ENCODE results near the gene MISP3.
"Not testable (repeated sequence)": the region's sequence is repeated elsewhere in the genome, so short reads cannot be mapped to it uniquely, and the experiment has no call there.

MISP3 gene

DNA sequence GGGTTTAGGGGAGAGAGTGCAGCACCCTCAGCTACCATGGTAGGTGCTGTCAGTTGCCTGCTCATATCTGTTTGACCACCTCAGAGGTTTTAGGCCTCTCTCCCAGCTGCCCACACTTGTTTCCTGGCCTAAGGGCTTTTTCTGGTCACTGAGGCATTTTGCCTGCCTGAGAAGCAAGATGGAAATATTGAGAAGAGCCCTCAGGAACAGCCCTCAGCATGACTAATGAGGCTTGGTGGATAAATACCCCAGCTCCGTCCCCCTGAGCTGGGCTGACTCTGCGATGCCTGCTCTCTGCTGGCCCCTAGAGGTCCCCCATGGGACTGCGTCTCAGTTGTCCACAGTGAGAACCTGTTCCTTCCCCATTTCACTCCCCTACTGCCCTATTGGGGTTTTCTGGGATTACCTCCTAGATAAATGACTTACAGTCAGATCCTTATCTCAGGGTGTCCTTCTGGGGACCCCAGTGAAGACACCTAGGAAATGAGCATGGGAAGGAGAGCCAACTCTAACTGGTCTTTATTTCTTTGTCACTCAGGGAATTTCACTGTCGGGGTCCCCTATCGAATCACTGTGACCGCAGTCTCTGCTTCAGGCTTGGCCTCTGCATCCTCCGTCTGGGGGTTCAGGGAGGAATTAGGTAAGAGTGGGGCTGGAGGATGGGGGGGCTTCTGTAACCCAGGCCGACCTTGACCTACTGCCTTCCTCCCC, 24.0 kb upstream of the MISP3 start:
- no peak overlapping the region for H3K4me3 Mint-ChIP-seq
- H3K27me3 Mint-ChIP-seq: no peaks in the 10 kb centered on the region
- ATAC-seq (peak; percentile 79), DNase-seq (peak; percentile 73 to 76)
- peaks cover 25% of the 10 kb centered on the region for H3K4me1 Mint-ChIP-seq
- peaks cover 0 to 13% of the 10 kb centered on the region in 2 donors for H3K9me3 Mint-ChIP-seq
- no peak overlapping the region for H3K27ac Mint-ChIP-seq

DNA sequence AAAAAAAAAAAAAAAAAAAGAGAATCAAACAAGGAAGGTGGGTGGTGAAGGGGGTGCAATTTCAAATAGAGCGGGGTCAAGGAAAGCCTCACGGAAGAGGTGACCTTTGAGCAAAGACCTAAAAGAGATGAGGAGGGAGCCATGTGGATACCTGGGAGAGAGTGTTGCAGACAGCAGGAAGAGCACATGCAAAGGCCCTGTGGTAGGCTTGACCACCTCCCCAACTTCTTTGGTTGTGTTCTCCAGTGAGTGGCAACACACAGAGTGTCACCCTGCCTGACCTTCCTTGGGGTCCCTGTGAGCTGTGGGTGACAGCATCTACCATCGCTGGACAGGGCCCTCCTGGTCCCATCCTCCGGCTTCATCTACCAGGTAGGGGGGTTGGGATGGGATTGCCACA, 22.1 kb upstream of the MISP3 start:
- peak overlapping the region in 1 of 2 donors; percentile 15 for H3K27ac Mint-ChIP-seq
- H3K4me1 Mint-ChIP-seq: peaks cover 30% of the 10 kb centered on the region
- DNase-seq: no peak
- H3K27me3 Mint-ChIP-seq: no peaks in the 10 kb centered on the region
- H3K9me3 Mint-ChIP-seq: peaks cover 0 to 13% of the 10 kb centered on the region in 2 donors
- no peak for ATAC-seq
- no peak overlapping the region for H3K4me3 Mint-ChIP-seq

DNA sequence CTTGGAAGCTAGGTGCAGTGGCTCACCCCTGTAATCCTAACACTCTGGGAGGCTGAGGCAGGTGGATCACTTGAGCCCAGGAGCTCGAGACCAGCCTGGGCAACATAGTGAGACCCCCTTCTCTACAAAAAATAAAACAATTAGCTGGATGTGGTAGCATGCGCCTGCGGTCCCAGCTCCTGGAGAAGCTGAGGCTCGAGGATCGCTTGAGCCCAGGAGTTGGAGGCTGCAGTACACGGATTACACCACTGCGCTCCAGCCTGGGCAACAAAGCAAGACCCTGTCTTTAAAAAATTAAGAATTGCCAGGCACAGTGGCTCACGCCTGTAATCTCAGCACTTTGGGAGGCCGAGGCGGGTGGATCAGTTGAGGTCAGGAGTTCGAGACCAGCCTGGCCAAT, 21.6 kb upstream of the MISP3 start:
- not testable (repeated sequence) for H3K27ac Mint-ChIP-seq, ATAC-seq, DNase-seq, H3K4me3 Mint-ChIP-seq, H3K27me3 Mint-ChIP-seq
- H3K9me3 Mint-ChIP-seq: peaks cover 0 to 13% of the 10 kb centered on the region in 2 donors
- peaks cover 28% of the 10 kb centered on the region for H3K4me1 Mint-ChIP-seq

DNA sequence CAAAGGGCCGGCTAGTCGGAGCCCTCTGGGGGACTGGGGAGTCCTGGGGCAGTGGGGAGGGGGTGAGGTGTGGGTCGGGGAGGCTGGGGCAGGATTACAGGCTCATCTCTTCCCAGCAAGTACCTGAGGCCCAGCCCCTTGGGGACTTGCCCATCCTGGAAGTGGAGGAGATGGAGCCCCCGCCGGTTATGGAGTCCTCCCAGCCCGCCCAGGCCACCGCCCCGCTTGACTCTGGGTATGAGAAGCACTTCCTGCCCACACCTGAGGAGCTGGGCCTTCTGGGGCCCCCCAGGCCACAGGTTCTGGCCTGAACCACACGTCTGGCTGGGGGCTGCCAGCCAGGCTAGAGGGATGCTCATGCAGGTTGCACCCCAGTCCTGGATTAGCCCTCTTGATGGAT, 20.6 kb upstream of the MISP3 start:
- peaks cover 4% of the 10 kb centered on the region for H3K27me3 Mint-ChIP-seq
- ATAC-seq (no peak), DNase-seq (no peak)
- H3K4me1 Mint-ChIP-seq: peaks cover 21% of the 10 kb centered on the region
- peak overlapping the region in 1 of 2 donors; percentile 79 for H3K27ac Mint-ChIP-seq
- no peak overlapping the region for H3K4me3 Mint-ChIP-seq
- H3K9me3 Mint-ChIP-seq: peaks cover 0 to 13% of the 10 kb centered on the region in 2 donors

DNA sequence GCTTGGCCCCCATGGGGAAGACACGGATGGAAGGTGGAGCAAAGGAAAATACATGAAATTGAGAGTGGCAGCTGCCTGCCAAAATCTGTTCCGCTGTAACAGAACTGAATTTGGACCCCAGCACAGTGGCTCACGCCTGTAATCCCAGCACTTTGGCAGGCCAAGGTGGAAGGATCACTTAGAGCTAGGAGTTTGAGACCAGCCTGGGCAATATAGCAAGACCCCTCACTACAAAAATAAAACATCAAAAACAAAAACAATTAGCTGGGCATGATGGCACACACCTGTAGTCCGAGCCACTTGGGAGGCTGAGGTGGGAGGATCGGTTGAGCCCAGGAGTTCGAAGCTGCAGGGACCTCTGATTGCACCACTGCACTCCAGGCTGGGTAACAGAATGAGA, 20.1 kb upstream of the MISP3 start:
- Mint-ChIP-seq H3K9me3 (peaks cover 0 to 13% of the 10 kb centered on the region in 2 donors), H3K27ac (peak overlapping the region in 1 of 2 donors; percentile 79), H3K27me3 (peaks cover 9% of the 10 kb centered on the region), H3K4me1 (peaks cover 21% of the 10 kb centered on the region), H3K4me3 (no peak overlapping the region)
- DNase-seq (no peak), ATAC-seq (no peak)

DNA sequence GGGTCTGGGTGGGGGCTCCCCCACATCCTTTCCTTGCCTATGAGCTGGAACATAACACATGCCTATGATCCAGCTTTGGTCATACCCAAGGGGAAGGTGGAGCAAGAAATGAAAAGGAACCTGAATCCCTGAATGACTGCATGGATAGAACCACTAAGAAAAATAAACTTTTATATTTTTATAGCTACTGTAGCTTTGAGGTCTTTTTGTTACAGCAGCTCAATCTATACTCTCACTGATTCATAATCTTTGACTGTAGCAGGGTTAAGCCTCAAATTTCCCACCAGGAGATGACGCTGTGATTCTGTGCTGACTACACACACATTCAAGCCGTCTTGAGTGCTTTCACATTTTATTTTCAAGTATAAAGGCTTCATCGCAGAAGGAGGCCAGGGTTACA, 19.6 kb upstream of the MISP3 start:
- no peak for ATAC-seq

DNA sequence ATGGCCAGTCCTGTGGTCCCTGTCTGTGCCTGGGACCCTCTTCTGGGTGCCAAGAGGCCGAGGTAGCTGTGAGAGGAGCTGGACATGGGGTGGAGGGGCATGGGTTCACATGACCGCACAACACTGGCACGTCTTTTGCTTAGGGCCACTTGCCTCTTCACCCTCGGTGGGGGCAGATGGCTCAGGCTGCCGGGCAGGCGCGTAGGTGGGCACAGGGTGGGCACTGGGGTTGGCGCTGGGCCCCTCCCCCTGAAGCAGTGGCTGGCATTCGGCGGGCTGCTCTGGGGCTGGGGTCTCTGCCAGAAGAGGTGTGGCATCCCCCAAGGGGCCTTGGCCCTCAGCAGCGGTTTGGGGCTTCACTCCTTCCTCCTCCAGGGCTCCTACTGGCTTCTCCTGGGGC, 19.1 kb upstream of the MISP3 start:
- H3K27ac Mint-ChIP-seq: no peak overlapping the region
- ATAC-seq (no peak), DNase-seq (no peak)
- H3K27me3 Mint-ChIP-seq: peaks cover 20% of the 10 kb centered on the region
- no peak overlapping the region for H3K4me3 Mint-ChIP-seq
- peaks cover 0 to 8% of the 10 kb centered on the region in 2 donors for H3K9me3 Mint-ChIP-seq
- H3K4me1 Mint-ChIP-seq: peaks cover 29% of the 10 kb centered on the region

More for the DNA sequence above, 19.6 kb upstream of the MISP3 start:
- Mint-ChIP-seq H3K27ac (no peak overlapping the region), H3K4me1 (peaks cover 27% of the 10 kb centered on the region), H3K4me3 (no peak overlapping the region), H3K27me3 (peaks cover 15% of the 10 kb centered on the region), H3K9me3 (peaks cover 0 to 13% of the 10 kb centered on the region in 2 donors)
- no peak for DNase-seq

DNA sequence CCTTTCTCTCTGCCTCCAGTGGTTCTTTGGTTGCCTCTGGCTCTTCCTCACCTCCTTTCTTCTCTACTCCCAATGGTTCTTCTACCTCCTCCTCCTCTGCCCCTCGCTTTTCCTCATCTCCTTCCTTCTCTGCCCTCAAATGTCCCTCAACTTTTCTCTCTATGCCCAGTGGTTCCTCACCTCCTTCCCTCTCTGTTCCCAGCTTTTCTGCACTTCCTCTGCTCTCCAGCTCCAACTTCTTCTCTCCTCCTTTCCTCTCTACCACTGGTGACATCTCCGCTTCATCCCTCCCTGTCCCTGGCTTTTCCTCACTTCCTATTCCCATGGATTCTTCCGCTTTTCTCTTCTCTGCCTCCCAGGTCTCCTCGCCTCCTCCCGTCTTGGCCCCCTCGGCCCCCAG, 18.5 kb upstream of the MISP3 start:
- no peak for DNase-seq
- H3K4me1 Mint-ChIP-seq: peaks cover 32% of the 10 kb centered on the region
- H3K27ac Mint-ChIP-seq: peak overlapping the region in 1 of 2 donors; percentile 2
- H3K9me3 Mint-ChIP-seq: peaks cover 0 to 7% of the 10 kb centered on the region in 2 donors
- no peak overlapping the region for H3K4me3 Mint-ChIP-seq
- peaks cover 26% of the 10 kb centered on the region for H3K27me3 Mint-ChIP-seq
- ATAC-seq: no peak

DNA sequence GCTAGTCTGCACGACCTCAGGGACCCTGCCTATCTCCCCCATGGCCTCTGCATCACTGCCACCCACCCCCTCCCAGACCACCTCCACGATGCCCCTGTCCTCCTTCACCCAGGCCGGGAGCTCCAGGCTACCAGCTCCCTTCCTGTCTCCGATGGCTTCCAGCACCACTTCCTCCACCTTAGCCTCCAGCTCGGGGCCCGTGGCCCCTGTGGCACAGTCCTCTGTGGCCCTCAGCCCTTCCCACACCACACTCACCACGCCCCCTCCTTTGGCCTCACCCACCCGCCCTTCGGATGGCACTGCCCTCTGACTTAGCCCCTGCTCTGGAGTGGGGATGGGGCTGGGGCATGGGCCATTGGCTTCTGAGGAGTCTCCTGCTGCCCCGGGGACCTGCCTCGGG, 17.9 kb upstream of the MISP3 start:
- H3K4me1 Mint-ChIP-seq: peaks cover 38% of the 10 kb centered on the region
- H3K27ac Mint-ChIP-seq: no peak overlapping the region
- DNase-seq (no peak), ATAC-seq (peak; percentile 27)
- H3K27me3 Mint-ChIP-seq: peaks cover 32% of the 10 kb centered on the region
- H3K9me3 Mint-ChIP-seq: peaks cover 0 to 7% of the 10 kb centered on the region in 2 donors
- H3K4me3 Mint-ChIP-seq: no peak overlapping the region

DNA sequence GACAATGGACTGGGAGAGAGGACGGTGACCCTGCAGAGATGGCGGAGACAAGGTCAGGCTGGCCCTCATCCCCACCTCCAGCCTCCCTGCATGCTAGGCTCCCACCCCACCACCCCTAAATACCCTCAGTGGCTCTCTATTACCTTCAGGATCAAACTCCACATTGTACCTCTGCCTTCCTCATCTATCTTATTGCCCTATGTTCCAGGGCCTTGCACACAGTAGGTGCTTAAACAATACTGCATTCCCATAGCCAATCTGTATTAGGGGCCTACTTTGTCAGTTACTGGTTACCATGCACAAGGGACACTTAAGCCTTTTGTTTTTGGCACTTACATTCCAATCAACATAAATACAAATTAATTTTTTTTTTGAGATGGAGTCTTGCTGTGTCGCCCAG, 17.2 kb upstream of the MISP3 start:
- no peak overlapping the region for H3K4me3 Mint-ChIP-seq
- peaks cover 39% of the 10 kb centered on the region for H3K27me3 Mint-ChIP-seq
- peaks cover 0 to 7% of the 10 kb centered on the region in 2 donors for H3K9me3 Mint-ChIP-seq
- ATAC-seq (no peak), DNase-seq (no peak)
- peaks cover 40% of the 10 kb centered on the region for H3K4me1 Mint-ChIP-seq
- no peak overlapping the region for H3K27ac Mint-ChIP-seq

DNA sequence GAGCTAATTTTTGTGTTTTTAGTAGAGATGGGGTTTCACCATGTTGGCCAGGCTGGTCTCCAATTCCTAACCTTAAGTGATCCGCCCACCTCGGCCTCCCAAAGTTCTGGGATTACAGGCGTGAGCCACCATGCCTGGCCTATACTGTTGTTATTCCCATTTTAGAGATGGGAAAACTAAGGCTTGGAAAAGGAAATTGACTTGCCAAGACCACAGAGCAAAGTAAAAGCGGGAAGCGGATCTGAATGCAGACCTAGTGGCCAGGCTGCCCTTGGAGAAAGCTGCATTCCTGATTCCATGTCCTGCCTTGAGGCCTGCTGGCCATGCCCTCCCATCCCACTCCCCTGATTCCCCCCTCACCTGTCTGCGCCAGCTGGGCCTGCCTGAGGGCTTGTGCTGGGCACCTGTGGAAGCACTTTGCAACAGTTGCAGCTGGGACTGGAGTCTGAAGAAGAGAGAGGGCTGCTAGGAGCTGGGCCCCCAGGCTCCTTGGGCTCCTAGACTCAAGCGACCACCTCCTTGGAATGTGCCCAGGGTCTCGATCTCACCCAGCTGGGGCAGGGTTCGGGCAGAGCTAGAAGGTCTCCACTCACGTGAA, 16.4 kb upstream of the MISP3 start:
- Mint-ChIP-seq H3K4me3 (no peak overlapping the region), H3K4me1 (peaks cover 40% of the 10 kb centered on the region), H3K9me3 (peaks cover 0 to 7% of the 10 kb centered on the region in 2 donors), H3K27ac (no peak overlapping the region), H3K27me3 (peaks cover 46% of the 10 kb centered on the region)
- ATAC-seq (no peak), DNase-seq (no peak)

DNA sequence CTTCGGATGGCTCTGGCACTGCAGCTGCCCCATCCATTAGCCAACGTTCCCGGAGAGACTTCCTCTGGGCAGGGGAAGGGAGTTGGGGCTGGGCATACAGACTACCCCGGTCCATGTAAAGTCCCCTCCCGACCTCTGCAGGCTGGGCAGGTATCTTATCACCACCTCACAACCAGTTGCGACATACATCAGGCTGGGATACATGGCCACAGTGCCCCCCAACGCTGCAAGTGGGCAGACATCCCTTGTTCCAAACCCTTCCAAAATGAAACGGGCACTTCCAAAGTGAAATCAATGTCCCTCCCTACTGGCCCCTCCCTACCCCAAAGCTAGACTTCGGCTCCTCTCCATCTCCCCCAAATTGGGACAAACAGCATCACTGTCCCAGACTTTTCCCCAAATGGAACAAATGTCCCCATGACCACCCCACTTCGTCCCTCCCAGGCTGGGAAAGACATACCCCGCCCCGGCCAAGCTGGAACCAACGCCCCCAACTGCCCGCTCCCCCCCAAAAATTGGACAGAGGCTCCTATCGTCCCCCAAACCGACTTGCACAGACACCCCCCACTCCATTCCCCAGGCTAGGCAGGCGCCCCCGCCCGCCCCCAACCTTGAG, 15.7 kb upstream of the MISP3 start:
- peaks cover 53% of the 10 kb centered on the region for H3K27me3 Mint-ChIP-seq
- H3K27ac Mint-ChIP-seq: no peak overlapping the region
- peak overlapping the region; percentile 29 to 31 for H3K4me3 Mint-ChIP-seq
- no peak for ATAC-seq
- DNase-seq: no peak
- peaks cover 0 to 7% of the 10 kb centered on the region in 2 donors for H3K9me3 Mint-ChIP-seq
- peaks cover 36% of the 10 kb centered on the region for H3K4me1 Mint-ChIP-seq

DNA sequence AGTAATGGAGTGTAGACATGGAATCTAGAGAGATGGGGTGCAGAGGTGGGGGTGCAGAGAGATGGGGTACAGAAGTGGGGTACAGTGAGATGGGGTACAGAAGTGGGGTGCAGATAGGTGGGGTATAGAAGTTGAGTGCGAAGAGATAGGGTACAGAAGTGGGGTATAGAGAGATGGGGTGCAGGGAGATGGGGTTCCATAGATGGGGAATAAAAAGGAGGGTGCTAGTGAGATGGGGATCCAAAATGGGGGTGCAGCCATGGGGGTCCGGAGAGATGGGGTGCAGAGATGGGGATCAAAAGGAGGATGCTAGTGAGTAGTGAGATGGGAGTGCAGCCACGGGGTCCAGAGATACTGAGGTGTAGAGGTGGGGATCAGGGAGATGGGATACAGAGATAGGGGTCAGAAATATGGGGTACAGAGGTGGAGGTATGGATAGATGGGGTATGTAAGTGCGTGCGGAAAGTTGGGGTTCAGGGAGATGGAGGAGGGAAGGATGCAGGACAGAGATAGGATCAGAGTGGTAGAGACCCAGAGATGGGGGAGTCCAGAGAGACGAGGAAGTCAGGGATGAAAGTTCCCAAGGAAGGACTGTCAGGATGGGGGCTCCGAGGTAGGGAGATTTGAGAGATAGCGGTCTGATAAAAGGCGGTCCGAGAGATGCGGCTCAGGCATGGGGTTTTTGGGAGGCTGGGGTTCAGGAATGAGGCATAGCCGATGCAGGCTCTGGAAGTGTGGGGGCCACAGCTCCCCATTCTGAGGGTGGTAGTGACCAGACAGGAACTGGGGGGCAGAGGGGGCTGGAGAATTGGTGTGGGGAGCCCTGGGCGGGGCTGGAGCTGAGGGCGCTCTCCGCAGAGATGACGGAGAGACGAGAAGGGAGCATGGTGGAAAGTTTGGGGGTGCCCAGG, 14.1 kb upstream of the MISP3 start:
- H3K27me3 Mint-ChIP-seq: peaks cover 53% of the 10 kb centered on the region
- DNase-seq (no peak), ATAC-seq (peak; percentile 69)
- H3K4me1 Mint-ChIP-seq: peaks cover 29% of the 10 kb centered on the region
- peak overlapping the region; percentile 73 to 80 for H3K4me3 Mint-ChIP-seq
- no peaks in the 10 kb centered on the region for H3K9me3 Mint-ChIP-seq
- H3K27ac Mint-ChIP-seq: no peak overlapping the region

DNA sequence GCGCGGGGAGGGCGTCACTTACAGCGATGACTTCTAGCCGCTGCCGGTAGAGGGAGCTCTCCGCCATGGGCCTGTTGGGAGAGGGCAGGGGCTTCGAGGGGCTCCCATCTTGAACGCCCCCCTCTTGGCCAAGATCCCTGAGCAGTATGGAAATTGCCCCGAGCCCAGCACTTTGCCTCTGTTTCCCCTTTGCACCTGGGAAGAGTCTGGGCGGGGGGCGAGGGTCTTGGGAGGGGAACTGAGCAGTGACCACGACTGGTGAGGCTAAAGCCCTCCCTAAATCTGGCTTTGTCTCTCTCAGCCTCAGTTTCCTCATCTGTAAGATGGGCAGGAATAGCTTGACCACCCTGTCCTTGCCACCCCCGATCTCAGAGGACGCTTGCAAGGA, 13.5 kb upstream of the MISP3 start:
- ATAC-seq: no peak
- Mint-ChIP-seq H3K4me3 (peak overlapping the region; percentile 43 to 73), H3K9me3 (no peaks in the 10 kb centered on the region), H3K27ac (no peak overlapping the region), H3K4me1 (peaks cover 29% of the 10 kb centered on the region), H3K27me3 (peaks cover 53% of the 10 kb centered on the region)
- peak; percentile 50 to 57 for DNase-seq

DNA sequence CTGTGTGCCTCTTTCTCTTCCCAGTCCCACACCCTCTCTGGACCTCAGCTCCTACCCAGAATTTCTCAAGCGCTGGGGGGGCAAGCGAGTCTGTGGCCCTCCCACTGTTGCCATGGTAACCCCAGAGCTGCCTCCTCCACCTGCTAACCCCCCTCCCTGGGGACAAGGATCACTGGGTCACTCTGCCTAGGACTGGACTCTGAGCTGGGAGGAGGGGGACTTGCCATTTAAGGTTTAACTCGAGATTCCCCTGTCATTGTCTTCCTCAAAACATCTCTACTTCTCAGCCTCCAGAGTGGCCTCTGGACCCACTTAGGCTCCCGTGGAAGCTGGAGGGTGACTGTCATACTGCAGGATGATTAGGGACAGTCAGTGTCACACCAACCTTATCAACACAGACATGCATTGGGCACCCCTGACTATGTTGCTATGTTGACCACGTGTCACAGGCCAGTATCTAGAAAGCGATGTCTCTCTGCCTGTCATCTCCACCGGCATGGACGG, 12.9 kb upstream of the MISP3 start:
- no peak for DNase-seq
- ATAC-seq: no peak
- Mint-ChIP-seq H3K27me3 (peaks cover 53% of the 10 kb centered on the region), H3K9me3 (no peaks in the 10 kb centered on the region), H3K4me3 (no peak overlapping the region), H3K4me1 (peaks cover 28% of the 10 kb centered on the region), H3K27ac (no peak overlapping the region)
